H9 (cell line): ENCODE measurements around the gene ZSWIM1. TPM values are rescaled to one million over a fixed set of nuclear protein-coding genes. Genes with fewer than 3 reads are reported as not detected.

Source experiments
- DNase-seq: peaks from one replicate; pipeline ENCODE4 v3.0.0-alpha.2; 2017
- H2AFZ ChIP-seq: one replicate; pipeline ENCODE4 v1.6.1; 2013; ENCODE audit warnings: mild to moderate bottlenecking, low read length, control low read depth, moderate library complexity
- H2AK5ac ChIP-seq: 2 replicates; pipeline ENCODE4 v1.6.1; 2013; ENCODE audit warnings: low read length, control low read depth, mixed read lengths; ENCODE audit not compliant: insufficient read length
- H2BK120ac ChIP-seq: one replicate; pipeline ENCODE4 v1.6.1; 2013; ENCODE audit warnings: low read depth, mild to moderate bottlenecking, low read length, control low read depth, inconsistent platforms; ENCODE audit not compliant: poor library complexity, severe bottlenecking
- H2BK12ac ChIP-seq: 2 replicates; pipeline ENCODE4 v1.6.1; 2013; ENCODE audit warnings: low read length, control low read depth, mixed read lengths, low read depth; ENCODE audit not compliant: insufficient read length
- H2BK15ac ChIP-seq: 2 replicates; pipeline ENCODE4 v1.6.1; 2013; ENCODE audit warnings: low read depth, low read length, control low read depth
- H2BK20ac ChIP-seq: one replicate; pipeline ENCODE4 v1.6.1; 2013; ENCODE audit warnings: low read depth, mild to moderate bottlenecking, low read length, control low read depth, inconsistent platforms; ENCODE audit not compliant: poor library complexity, severe bottlenecking
- H2BK5ac ChIP-seq: 2 replicates; pipeline ENCODE4 v1.6.1; 2013; ENCODE audit warnings: low read length, control low read depth, mixed read lengths; ENCODE audit not compliant: insufficient read length
- H3K14ac ChIP-seq: 2 replicates; pipeline ENCODE4 v1.6.1; 2013; ENCODE audit warnings: low read length, control low read depth; ENCODE audit not compliant: insufficient read depth
- H3K18ac ChIP-seq: 2 replicates; pipeline ENCODE4 v1.6.1; 2013; ENCODE audit warnings: low read depth, mild to moderate bottlenecking, mixed read lengths, low read length, control low read depth; ENCODE audit not compliant: insufficient read length
- H3K23ac ChIP-seq: 2 replicates; pipeline ENCODE4 v1.6.1; 2013; ENCODE audit warnings: low read length, control low read depth, mixed read lengths, low read depth; ENCODE audit not compliant: insufficient read length
- H3K23me2 ChIP-seq: 2 replicates; pipeline ENCODE4 v1.6.1; 2013; ENCODE audit warnings: low read depth, mild to moderate bottlenecking, mixed read lengths, low read length, control low read depth; ENCODE audit not compliant: insufficient read length, poor library complexity, severe bottlenecking
- H3K27ac ChIP-seq: 2 replicates; pipeline ENCODE4 v1.5.1; 2013; ENCODE audit warnings: low read length, control low read depth, mixed read lengths, low read depth; ENCODE audit not compliant: insufficient read length
- H3K27me3 ChIP-seq: 2 replicates; pipeline ENCODE4 v1.6.1; 2013; ENCODE audit warnings: low read length, control low read depth, inconsistent platforms; ENCODE audit not compliant: insufficient read depth
- H3K4ac ChIP-seq: 2 replicates; pipeline ENCODE4 v1.6.1; 2013; ENCODE audit warnings: low read depth, mild to moderate bottlenecking, control low read depth, inconsistent platforms, low read length, moderate library complexity
- H3K4me1 ChIP-seq: 2 replicates; pipeline ENCODE4 v1.6.1; 2013; ENCODE audit warnings: low read length, control low read depth, inconsistent platforms; ENCODE audit not compliant: insufficient read depth
- H3K4me2 ChIP-seq: 2 replicates; pipeline ENCODE4 v1.6.1; 2013; ENCODE audit warnings: low read length, control low read depth, mixed read lengths; ENCODE audit not compliant: insufficient read length, insufficient read depth
- H3K56ac ChIP-seq: 2 replicates; pipeline ENCODE4 v1.6.1; 2013; ENCODE audit warnings: low read depth, mild to moderate bottlenecking, mixed read lengths, low read length, control low read depth; ENCODE audit not compliant: insufficient read length
- H3K79me1 ChIP-seq: 2 replicates; pipeline ENCODE4 v1.6.1; 2013; ENCODE audit warnings: low read depth, mild to moderate bottlenecking, moderate library complexity, low read length, control low read depth, inconsistent platforms; ENCODE audit not compliant: insufficient read depth, poor library complexity, severe bottlenecking
- H3K79me2 ChIP-seq: 2 replicates; pipeline ENCODE4 v1.6.1; 2013; ENCODE audit warnings: low read length, control low read depth, inconsistent platforms; ENCODE audit not compliant: insufficient read depth
- H3K9ac ChIP-seq: 2 replicates; pipeline ENCODE4 v1.6.1; 2013; ENCODE audit warnings: low read length, control low read depth, mixed read lengths; ENCODE audit not compliant: insufficient read length; ENCODE audit errors: extremely low read depth
- H3K9me3 ChIP-seq: one replicate; pipeline ENCODE4 v1.6.1; 2013; ENCODE audit warnings: low read depth, low read length, inconsistent platforms; ENCODE audit not compliant: control insufficient read depth
- H3T11ph ChIP-seq: one replicate; pipeline ENCODE4 v1.6.1; 2013; ENCODE audit warnings: mild to moderate bottlenecking, low read length, control low read depth, inconsistent platforms
- H4K20me1 ChIP-seq: one replicate; pipeline ENCODE4 v1.6.1; 2013; ENCODE audit not compliant: control insufficient read depth, insufficient read length, insufficient read depth
- H4K5ac ChIP-seq: 2 replicates; pipeline ENCODE4 v1.6.1; 2013; ENCODE audit warnings: low read depth, mild to moderate bottlenecking, mixed read lengths, low read length, control low read depth; ENCODE audit not compliant: insufficient read length
- H4K8ac ChIP-seq: replicated peaks from 2 replicates; pipeline ENCODE4 v1.6.1; 2013; ENCODE audit warnings: low read length, control low read depth, mixed read lengths, low read depth; ENCODE audit not compliant: insufficient read length
- H4K91ac ChIP-seq: 2 replicates; pipeline ENCODE4 v1.6.1; 2013; ENCODE audit warnings: low read depth, mild to moderate bottlenecking, moderate library complexity, mixed read lengths, low read length, control low read depth; ENCODE audit not compliant: insufficient read length
- H3K27ac Mint-ChIP-seq, 3 experiments: 2 replicates in 2 of 3; 3 replicates in 1 of 3; pipeline ENCODE4 v1.8.0; 2020 to 2021; ENCODE audit warnings: mixed read lengths in 3 of 3, mild to moderate bottlenecking in 1 of 3, moderate library complexity in 1 of 3
- H3K27me3 Mint-ChIP-seq: 2 replicates; pipeline ENCODE4 v1.8.0; 2021; ENCODE audit warnings: low read depth, mild to moderate bottlenecking, moderate library complexity, mixed read lengths
- H3K36me3 Mint-ChIP-seq, 3 experiments: 2 replicates in 2 of 3; 3 replicates in 1 of 3; pipeline ENCODE4 v1.8.0; 2020 to 2021; ENCODE audit warnings: low read depth in 3 of 3, mixed read lengths in 3 of 3; ENCODE audit not compliant: insufficient read depth in 1 of 3
- H3K4me1 Mint-ChIP-seq, 2 experiments: 2 replicates each; pipeline ENCODE4 v1.8.0; 2020; ENCODE audit warnings: mixed read lengths in 2 of 2
- H3K4me3 Mint-ChIP-seq, 2 experiments: 2 replicates in 1 of 2; 3 replicates in 1 of 2; pipeline ENCODE4 v1.8.0; 2020 to 2021; ENCODE audit warnings: mild to moderate bottlenecking in 2 of 2, mixed read lengths in 2 of 2, moderate library complexity in 1 of 2
- H3K9me3 Mint-ChIP-seq, 2 experiments: 2 replicates in 1 of 2; 3 replicates in 1 of 2; pipeline ENCODE4 v1.8.0; 2020; ENCODE audit warnings: mild to moderate bottlenecking in 2 of 2, mixed read lengths in 2 of 2, moderate library complexity in 1 of 2
- CTCF ChIP-seq: fragments of 200-600 bp; sonication (generic); conservative IDR thresholded peaks from 3 replicates; pipeline ENCODE4 v1.8.0; 2021; ENCODE audit warnings: antibody characterized with exemption, mild to moderate bottlenecking
- WGBS: extraction: QIAGEN DNeasy Blood & Tissue Kit; methylation state at CpG from one replicate; pipeline ENCODE4 v1.1.7; 2013; ENCODE audit warnings: missing lambda C conversion rate, low lambda C conversion rate, mixed read lengths; ENCODE audit not compliant: insufficient read length; ENCODE audit errors: extremely low coverage; 5-methylcytosine and 5-hydroxymethylcytosine counted together
- total RNA-seq: library from RNA; stranded (reverse); gene quantifications from 2 replicates; pipeline ENCODE4 v1.2.1, GENCODE V29; 2021

ZSWIM1 gene
- total RNA-seq, 1 experiment from 2014 or later, result 13.0 TPM

DNA sequence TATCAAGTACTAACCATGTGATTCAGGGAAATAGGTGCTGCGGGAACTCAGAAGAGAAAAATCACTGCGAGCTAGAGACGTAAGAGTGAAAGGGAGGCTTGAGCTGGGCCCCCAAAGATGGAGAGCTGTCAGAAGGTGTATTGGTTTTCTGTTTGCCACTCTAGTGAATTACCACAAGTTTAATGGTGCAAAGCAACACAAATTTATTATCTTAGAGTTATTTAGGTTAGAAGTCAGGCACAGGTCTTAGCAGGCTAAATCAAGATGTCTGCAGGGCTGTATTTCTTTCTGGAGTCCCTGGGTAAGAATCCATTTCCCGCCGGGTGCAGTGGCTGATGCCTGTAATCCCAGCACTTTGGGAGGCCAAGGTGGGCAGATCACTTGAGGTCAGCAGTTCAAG lies 21.1 kb upstream of the ZSWIM1 start:
- no peak overlapping the region for H3T11ph ChIP-seq
- H3K4me1 ChIP-seq, result peaks cover 5% of the 10 kb centered on the region; the same call in 1 of the 2 replicates
- H4K8ac ChIP-seq, result no peak overlapping the region
- H3K9ac ChIP-seq, result no peak overlapping the region
- H2AK5ac ChIP-seq, result no peak overlapping the region
- WGBS, result no CpG with 5 or more reads among the region's 5 CpGs
- H3K4me3 Mint-ChIP-seq, result no peak overlapping the region
- no peak overlapping the region for H2BK15ac ChIP-seq
- no peaks in the 10 kb centered on the region for H3K9me3 Mint-ChIP-seq
- no peak overlapping the region for H3K18ac ChIP-seq
- H3K27me3 ChIP-seq, result no peaks in the 10 kb centered on the region
- H2BK120ac ChIP-seq, result no peak overlapping the region
- DNase-seq, result no peak
- H3K9me3 ChIP-seq, result no peaks in the 10 kb centered on the region
- H3K4ac ChIP-seq, result no peak overlapping the region
- peaks cover 3% of the 10 kb centered on the region; the same call in 1 of the 2 replicates for H3K79me2 ChIP-seq
- TF ChIP-seq CTCF, result no peak
- no peak overlapping the region for H3K4me2 ChIP-seq
- peaks cover 32 to 35% of the 10 kb centered on the region in 2 experiments for H3K4me1 Mint-ChIP-seq
- no peak overlapping the region for H3K56ac ChIP-seq
- no peak overlapping the region for H2BK12ac ChIP-seq
- H4K20me1 ChIP-seq, result peaks cover 2% of the 10 kb centered on the region
- H2BK5ac ChIP-seq, result no peak overlapping the region
- H4K91ac ChIP-seq, result no peak overlapping the region
- H3K27me3 Mint-ChIP-seq, result no peaks in the 10 kb centered on the region
- H3K79me1 ChIP-seq, result no peaks in the 10 kb centered on the region
- no peak overlapping the region for H2BK20ac ChIP-seq
- peaks cover 5% of the 10 kb centered on the region for H3K23me2 ChIP-seq
- no peak overlapping the region for H3K27ac ChIP-seq
- no peak overlapping the region for H3K14ac ChIP-seq
- H2AFZ ChIP-seq, result no peak overlapping the region
- H3K27ac Mint-ChIP-seq, result no peak overlapping the region
- H3K36me3 Mint-ChIP-seq, result peaks cover 2 to 7% (median 3%) of the 10 kb centered on the region in 3 experiments; a peak in 3 of 7 replicates
- no peak overlapping the region for H4K5ac ChIP-seq
- H3K23ac ChIP-seq, result no peak overlapping the region
